Tibial nerve (tissue), 4 donors: ENCODE measurements around the gene XRN2.

Experiments
- EP300 ChIP-seq, 2 donors: sonication (generic); formaldehyde crosslinking; IDR thresholded peaks; one replicate each; pipeline ENCODE4 v1.6.1; 2017; ENCODE audit warnings: antibody characterized with exemption in 2 of 2, mild to moderate bottlenecking in 1 of 2
- POLR2A ChIP-seq, 2 donors: fragments of 450-650 bp; IDR thresholded peaks; one replicate each; pipeline ENCODE4 v1.6.1; 2017; ENCODE audit warnings: antibody characterized with exemption in 2 of 2, mild to moderate bottlenecking in 2 of 2, moderate library complexity in 2 of 2
- TF ChIP-seq, protein P1 (sequence below), 5 experiments: fragments of 200-600 bp in 3 of 5; fragments of 450-650 bp in 2 of 5; sonication (generic) in 3 of 5; IDR thresholded peaks; one replicate each; pipeline ENCODE4 v1.5.1; 2016 to 2019; ENCODE audit warnings: antibody characterized with exemption in 5 of 5, mild to moderate bottlenecking in 3 of 5, moderate library complexity in 2 of 5

DNA sequence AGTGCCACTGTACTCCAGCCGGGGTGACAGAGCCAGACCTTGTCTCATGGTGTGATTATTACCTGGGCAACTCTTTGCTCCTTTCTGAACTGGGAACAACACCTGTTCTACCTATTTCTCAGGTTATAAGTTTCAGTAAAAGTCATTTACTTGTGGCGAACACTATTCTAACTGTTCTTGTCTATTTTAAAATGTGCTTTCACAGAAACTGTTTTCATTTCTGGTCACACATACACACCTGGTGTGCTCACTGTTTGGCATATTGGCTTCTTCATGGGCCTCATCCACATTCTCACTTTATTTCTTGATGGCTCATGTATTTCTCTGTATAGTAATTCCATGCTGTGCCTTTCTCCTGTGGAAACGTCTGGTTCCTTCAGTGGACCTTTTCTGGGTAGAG is 30.5 kb upstream of the XRN2 start:
- TF ChIP-seq, protein P1, sequence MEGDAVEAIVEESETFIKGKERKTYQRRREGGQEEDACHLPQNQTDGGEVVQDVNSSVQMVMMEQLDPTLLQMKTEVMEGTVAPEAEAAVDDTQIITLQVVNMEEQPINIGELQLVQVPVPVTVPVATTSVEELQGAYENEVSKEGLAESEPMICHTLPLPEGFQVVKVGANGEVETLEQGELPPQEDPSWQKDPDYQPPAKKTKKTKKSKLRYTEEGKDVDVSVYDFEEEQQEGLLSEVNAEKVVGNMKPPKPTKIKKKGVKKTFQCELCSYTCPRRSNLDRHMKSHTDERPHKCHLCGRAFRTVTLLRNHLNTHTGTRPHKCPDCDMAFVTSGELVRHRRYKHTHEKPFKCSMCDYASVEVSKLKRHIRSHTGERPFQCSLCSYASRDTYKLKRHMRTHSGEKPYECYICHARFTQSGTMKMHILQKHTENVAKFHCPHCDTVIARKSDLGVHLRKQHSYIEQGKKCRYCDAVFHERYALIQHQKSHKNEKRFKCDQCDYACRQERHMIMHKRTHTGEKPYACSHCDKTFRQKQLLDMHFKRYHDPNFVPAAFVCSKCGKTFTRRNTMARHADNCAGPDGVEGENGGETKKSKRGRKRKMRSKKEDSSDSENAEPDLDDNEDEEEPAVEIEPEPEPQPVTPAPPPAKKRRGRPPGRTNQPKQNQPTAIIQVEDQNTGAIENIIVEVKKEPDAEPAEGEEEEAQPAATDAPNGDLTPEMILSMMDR (IDR thresholded peaks at IDR 0.05) = no peak
- TF ChIP-seq POLR2A (IDR thresholded peaks at IDR 0.05) = no peak
- no peak for TF ChIP-seq EP300 (IDR thresholded peaks at IDR 0.05)
